GM21737 (cell line): ENCODE data around the gene SLC9C1.
"Not testable (repeated sequence)": the region's sequence is repeated elsewhere in the genome, so short reads cannot be mapped to it uniquely, and the experiment has no call there.

Source experiments
- ATAC-seq: cut with Tn5 transposase; IDR thresholded peaks from one replicate; pipeline ENCODE4 v1.9.1; 2021; ENCODE audit warnings: mild to moderate bottlenecking, moderate library complexity; ENCODE audit not compliant: unreplicated experiment

Gene SLC9C1

DNA sequence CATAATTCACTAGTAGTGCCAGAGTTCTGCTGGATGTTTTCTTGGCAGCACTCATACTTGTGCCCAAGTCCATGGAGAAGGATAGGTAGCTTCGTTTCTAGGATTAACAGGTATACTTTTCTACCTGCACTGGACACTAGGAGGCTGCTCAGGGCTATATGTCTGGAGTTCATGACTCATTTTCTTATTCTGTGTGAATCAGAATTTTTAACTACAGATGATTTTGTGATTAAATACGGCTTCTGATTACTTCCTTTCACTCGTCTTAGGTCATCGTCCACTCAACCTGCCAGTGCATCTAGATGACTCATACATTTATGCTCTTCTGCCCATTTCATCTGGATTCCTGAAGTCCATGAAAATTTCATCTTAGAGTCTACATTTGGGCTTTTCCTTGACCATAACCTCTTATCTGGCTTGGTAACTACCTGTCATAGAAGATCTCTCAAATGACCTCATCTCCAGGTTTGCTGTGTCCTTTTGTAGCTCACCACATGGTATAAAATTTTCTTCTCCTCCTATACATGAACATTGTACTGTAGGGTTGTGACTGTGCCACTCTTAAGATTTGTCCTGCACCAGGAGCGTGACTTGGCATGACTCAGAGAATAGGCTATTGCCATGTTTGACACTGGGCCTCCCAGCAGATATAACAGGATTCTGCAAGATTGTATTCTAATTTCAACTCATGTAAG is 94.2 kb downstream of the SLC9C1 start:
- ATAC-seq = no peak

DNA sequence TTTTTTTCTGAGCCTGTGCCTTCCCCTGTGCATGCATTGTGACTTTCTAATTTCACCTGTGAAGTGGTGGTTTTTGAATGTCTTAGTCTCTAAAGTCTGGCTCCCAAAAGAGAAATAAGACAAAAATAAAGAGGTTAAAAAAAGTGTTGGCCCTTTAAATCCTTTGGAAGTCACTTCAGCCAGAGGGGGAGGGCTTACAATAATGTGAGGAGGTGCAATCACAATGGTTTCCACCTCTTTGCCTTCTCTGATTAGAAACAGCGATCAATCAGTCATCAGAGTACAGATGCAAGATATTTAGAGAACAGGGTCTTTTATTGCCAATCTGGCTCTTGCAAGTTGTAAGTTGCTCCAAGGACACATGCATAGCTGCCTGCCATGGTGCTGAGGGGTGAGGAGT is 96.9 kb downstream of the SLC9C1 start:
- ATAC-seq = no peak

DNA sequence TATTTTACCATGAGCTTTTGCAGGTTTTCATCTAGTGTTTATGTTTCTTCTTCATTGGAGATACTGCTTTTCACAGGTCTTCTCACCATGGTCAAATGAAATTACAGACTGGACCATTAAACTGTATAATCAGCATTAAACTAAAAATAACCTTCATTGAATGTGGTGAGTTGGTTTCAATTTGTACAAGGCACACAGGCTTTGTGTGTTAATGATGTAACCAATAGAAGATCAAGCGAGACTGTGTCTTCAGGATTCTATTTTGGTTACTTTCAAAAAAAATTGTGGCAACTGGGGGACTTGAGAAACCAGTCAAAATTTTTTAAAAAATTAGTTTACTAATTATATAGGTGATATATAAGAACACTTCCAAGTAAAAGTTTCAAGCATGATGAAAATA is 106.7 kb downstream of the SLC9C1 start:
- ATAC-seq = no peak

DNA sequence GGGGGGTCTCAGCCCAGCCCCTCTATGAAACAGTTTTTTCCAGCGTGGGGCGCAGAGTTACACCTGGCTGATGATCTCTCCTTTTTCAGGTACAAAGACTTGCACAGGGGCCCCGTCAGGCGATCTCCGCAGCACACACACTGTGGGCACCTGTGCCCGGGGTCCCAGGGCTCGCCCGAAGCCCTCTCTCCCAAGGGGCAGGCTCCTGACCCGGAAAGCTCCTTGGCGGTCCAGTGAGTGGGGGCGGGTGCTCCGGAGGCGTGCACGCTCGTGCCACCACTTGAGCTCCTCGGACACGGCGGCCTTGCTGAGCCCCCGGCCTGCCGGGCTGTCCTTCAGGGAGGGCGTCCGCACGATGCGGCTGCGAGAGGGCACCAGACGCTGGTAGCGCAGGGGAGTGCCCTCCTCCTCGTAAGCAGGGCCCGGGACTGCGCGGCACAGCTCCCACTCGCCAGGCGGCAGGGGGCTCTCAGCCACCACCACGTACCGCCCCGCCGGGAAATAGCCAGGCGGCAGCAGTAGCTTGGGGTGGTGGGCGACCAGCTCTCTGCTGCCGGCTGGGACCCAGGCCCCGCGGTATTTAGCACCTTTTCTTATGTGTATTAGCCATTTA is 108.5 kb downstream of the SLC9C1 start:
- ATAC-seq = not testable (repeated sequence)

DNA sequence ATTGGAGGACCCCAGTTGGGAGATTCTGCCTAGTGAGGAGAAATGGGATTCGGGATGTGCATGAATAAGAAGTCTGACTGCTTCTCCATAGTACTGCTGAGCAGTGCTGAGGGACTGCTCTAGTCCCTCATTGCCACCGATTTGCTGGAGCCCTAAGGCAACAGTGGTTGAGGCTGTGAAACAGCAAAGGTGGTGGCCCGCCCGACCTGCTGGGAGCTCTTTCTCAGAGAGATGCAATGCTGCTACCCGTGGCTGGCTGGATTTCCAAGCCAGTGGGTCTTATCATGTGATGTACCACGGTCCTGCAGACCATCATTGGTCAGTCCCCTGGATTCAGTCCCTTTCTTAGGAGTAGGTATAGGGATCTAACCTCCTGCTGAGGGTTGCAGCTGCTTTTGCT is 118.4 kb downstream of the SLC9C1 start:
- ATAC-seq = no peak

DNA sequence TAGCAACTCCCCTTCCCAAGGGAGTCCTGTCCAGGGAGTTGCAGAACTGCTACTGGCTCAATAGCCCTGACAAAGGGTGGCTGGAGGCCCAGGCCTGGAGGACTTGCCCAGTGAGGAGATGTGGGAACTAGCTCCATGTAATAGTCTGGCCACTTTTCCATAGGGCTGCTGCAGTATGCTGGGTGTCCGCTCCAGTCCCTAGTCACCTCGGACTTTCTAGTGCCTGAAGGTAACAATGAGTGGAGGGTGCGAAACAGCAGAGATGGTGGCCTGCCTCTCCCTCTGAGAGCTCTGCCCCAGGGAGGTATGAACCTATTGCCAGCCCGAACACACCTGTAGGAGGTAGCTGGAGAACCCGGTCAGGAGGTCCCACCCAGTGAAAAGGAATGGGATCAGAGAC is 119.0 kb downstream of the SLC9C1 start:
- ATAC-seq = no peak

DNA sequence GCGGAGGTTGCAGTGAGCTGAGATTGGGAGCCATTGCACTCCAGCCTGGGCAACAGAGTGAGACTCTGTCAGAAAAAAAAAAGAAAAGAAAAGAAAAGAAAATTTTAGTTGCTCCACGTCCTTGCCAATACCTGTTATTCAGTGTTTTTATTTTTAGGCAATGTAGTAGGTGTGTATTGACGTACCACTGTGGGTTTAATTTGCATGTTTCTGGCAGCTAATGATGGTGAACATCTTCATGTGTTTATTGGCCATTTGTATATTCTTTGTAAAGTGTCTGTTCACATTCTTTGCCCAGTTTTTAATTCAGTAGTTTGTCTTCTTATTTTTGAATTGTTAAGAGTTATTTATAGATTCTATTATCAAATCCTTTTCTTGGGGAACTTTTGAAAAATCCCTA is 122.9 kb downstream of the SLC9C1 start:
- ATAC-seq = no peak

DNA sequence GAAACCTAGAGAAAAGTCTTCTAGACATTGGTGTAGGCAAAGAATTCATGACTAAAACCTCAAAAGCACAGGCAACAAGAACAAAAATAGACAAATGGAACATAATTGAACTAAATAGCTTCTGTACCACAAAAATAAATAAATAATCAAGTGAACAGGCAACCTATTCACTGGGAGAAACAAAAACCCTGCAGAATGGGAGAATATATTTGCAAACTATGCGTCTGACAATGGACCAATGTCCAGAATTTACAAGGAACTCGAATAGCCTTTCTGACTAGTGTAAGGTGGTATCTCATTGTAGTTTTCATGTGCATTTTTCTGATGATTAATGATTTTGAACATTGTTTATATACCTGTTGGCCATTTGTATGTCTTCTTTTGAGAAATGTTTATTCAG is 124.0 kb downstream of the SLC9C1 start:
- ATAC-seq = no peak

DNA sequence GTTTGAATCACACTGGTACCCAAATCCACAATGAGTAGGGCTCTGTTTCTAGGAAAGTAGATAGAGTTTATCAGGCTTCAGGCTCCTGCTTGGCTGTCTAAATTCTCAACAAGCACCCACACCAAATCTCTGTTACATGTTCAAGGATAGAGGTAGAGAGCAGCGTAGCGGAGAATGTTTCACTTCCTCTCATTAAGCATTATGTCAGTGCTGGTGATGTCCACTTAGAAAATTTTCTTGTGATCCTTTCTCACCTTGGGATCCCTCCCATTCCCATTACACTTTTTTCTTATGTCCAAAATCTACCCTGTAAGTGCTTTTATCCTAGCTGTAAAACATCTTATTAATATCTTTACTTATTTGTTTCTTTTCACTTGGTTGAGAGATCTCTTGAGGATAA is 126.3 kb downstream of the SLC9C1 start:
- ATAC-seq = no peak

DNA sequence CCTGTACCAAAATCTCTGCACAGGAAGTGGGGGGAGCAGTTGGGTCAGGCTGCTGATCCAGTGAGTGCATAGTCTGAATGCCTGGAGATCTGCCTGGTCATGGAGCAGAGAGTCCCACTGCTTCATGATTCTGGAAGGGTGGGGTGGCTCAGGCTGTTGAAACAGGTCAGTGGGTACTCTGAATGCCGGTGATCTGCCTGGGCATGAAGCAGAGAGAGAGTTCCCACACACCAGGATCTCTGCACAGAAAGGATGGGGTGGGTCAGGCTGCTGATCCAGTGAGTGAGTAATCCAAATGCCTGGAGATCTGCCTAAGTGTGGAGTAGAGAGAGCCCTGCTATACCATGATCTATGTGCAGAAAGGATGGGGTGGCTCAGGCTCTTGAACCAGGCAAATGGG is 144.9 kb downstream of the SLC9C1 start:
- no peak for ATAC-seq

DNA sequence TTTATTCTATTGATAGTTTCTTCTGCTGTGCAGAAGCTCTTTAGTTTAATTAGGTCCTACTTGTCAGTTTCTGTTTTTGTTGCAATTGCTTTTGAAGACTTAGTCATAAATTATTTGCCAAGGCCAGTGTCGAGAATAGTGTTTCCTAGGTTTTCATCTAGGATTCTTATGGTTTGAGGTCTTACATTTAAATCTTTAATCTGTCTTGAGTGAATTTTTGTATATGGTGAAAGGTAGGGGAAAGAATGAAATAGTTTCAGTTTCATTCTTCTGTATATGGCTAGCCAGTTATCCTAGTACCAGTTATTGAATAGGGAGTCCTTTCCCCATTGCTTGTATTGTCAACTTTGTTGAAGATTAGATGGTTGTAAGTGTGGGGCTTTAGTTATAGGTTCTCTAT is 150.3 kb downstream of the SLC9C1 start:
- no peak for ATAC-seq

DNA sequence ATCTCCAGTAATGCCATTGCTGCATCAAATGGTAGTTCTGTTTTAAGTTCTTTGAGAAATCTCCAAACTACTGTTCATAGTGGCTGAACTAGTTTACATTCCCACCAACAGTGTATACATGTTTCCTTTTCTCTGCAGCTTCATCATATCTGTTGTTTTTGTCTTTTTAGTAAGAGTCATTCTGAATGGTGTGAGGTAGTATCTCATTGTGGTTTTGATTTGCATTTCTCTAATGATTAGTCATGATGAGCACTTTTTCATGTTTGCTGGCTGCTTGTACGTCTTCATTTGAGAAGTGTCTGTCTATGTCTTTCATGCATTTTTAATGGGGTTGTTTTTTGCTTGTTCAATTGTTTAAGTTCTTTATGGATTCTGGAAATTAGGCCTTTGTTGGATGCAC is 150.8 kb downstream of the SLC9C1 start:
- ATAC-seq = no peak

DNA sequence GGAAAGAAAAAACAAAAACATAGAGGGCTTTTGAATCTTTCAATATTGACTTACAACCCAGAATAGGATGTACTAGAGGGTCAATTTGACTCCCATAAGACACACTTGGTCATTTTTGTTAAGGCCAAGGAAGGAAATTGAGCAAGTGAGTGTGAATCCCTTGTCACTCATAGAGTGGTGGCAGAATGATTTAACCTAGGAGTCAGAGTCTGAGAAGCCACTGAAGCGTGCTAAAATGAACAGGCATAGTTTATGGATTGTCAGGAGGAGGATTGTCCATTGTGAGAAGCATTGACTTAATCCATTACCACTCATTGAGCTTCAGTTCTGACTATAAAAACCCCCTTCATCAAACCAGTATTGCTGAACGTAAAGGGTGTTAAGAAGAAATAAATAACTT is 152.7 kb downstream of the SLC9C1 start:
- no peak for ATAC-seq

DNA sequence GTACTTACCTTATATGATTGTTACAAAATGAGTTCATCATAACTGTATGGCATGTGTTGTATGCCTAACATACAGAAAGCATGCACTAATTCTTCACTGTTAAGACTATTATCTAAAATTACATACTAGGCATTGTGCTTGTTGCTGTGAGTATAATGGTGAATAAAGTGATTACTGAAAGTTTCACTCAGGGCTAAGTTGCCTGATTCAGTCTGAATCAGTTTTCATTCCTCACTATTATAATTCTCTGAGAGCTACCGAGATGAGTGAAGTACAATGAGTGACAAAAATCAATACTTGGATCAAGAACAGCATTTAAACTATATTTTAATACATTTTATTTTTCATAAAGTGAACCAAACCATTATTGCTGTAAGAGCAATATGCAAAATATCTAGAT is 153.4 kb downstream of the SLC9C1 start:
- no peak for ATAC-seq

DNA sequence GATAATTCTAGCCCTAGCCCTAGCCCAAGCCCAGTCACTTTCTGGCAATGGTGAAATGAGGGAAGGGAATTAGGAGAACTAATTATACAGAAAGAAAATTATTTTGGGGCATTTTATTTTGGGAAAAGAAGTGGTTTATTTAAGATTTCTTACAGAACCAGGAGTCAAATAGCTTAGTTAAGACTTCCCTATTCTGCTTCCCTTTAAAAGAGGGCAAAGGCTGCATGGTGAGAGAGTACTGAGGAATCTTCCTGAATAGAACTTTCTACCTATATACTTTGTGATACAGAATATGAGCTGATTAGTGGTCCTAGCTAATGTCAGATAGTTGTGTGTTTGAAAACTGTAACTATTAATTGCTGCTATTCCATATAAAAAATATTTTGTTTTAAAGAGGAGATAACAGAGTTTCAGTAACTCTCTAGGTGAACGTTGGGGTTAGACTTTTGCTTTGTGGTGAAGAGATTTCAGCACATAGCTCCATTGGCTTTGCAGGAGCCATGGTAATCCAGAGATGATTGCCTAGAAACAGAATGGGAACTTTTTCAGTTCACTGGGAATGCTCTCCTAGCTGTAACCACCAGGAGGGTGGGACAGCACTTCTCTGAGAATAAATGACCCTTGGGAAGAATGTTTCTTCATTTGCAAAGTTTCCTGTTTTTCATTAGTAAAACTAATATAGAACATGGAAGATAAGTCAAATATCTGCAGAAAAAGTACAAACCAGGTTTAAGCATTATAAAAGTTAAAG is 155.6 kb downstream of the SLC9C1 start:
- no peak for ATAC-seq

DNA sequence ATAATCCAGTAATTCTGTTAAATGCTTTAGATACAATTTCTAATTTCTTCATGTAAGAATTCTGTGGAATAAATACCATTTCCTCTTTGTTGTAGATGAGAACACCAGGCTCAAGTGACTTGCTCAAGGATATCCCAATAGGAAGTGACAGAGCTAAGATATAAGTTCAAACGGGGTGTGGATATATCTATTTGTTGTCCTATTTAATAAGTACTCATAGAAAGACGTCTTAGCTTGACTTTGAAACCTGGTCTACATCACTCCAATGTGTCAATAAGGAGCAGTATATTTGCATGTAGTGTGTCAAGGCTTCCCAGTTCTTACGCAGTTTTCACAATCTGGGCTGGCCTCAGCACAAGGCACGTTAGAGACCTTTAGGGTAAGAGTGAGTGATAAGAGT is 156.2 kb downstream of the SLC9C1 start:
- no peak for ATAC-seq

DNA sequence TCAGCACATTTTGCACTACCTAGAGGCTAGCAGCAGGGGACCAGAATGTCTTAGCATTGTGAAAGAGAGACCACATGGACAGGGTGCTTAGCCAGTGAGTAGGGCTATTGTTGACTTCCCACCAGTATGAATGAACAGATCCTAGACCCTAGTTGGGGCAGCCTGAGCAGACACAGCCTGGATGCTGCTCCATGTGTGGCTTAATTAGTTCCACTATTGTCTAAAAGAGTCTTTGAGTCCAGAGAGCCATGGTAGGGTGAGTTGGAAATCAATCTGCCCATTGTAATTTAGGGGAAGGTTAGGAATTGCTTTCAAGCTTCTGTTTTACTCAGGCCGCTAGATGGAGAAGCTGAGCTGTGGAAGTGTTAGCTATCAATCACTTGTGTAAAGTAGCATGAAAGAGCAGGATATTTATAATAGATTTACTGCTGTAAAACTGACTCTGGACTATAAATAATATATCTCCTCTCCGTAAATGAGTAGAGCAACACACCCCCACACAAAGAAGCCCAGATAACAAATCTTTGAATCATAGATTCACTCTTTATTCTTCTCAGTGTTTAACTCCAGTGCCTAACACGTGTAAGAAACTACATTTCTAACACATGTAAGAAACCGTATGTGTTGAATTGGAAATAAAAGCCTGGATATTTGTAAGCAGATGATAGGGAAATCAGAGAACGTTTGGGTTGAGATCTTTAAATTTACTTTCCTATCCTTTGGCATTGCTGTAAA is 156.9 kb downstream of the SLC9C1 start:
- no peak for ATAC-seq

DNA sequence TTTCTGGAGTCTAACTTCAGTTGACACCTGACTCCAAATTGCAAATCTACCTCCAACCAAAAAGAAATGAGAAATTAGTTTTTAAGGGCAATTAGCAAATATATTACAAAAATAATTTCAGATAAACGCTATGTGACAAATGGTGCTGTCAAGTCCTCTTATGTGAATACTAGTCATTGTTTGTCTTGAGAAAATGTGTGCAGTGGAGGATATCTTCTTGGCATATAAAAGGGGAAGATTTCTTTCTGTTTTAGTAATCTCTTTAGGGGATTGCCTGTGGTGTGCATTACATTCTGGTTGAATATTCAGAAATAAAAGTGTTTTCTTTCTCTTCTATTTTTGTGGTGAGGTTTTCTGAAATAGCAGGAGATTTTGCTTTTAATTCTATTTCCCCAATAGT is 158.0 kb downstream of the SLC9C1 start:
- no peak for ATAC-seq

DNA sequence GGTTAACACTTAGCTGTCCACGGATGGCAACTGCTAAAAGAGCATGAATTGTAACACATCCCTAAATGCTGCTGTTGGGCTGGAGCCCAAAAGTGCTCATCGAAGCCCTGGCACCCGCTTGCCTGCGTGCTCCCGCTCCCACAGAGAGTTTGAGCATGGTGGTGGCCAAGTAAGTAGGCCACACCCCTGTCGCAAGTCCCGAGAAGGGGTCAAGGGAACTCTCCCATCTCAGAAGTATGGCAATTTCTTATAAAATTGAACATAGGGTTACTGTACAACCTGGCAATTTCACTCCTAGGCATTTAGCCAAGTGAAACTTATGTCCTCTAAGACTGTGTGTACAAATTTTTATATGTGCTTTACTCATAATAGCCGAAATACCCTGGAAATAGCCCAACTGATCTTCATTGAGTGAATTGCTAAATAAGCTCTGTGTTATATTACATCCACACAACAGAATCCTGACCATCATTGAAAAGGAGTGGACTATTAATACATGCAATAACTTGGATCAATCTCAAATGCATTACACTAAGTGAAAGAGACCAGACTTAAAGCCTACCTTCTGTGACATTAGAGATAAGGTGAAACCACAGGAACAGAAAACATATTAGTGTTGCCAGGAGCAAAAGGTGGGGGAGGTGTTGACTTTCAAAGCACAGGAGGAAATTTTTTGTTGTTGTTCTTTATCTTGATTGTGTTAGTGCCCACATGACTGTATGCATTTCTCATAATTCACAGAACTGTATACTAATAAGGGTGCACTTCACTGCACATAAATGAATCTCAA is 159.5 kb downstream of the SLC9C1 start:
- ATAC-seq = no peak

DNA sequence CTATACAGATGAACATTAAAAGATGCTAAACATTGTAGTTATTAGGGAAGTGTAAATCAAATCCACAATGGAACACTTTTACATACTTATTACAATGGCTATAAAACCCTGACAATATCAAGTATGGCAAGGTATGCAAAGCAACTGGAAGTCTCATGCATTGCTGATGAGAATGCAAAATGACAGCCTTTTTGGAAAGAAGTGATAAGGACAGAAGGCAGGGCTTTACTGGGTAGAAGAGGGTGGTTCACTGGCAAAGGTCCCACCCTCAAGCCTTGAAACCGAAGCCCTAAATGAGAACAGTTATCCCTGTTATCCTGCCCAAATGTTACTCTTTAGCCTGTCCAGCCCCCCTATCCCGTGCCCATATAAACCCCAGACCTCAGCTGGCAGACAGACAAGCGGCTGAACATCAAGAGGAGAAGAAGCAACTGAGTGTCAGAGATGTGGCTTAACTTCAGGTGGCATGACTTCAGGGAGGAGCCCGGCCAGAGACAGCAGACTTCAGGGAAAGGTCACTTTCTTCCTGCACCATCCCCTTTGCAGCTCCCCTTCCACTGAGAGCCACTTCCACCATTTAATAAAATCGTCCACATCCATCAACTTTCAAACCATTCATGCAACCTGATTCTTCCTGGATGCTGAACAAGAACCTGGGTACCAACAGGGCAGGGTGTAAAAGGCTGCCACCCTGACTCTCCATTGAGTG is 160.2 kb downstream of the SLC9C1 start:
- ATAC-seq = no peak
